NCI-H774 (cell line): ENCODE results near the gene DARS1.
A peak's percentile ranks its signal among the peaks of the same experiment; 100 is the strongest.

ENCODE experiments used
- DNase-seq: peaks from one replicate; lab custom pipeline; 2025; lab: John Stamatoyannopoulos, UW

Gene DARS1

GRCh38 chr2:135985018-135985825, at the start of gene DARS1:
TSS of gene DARS1 (minus strand) at chr2:135985626. CDS start at chr2:135985468, 158 bp downstream.
- DNase-seq, result peak; percentile 92

DNA sequence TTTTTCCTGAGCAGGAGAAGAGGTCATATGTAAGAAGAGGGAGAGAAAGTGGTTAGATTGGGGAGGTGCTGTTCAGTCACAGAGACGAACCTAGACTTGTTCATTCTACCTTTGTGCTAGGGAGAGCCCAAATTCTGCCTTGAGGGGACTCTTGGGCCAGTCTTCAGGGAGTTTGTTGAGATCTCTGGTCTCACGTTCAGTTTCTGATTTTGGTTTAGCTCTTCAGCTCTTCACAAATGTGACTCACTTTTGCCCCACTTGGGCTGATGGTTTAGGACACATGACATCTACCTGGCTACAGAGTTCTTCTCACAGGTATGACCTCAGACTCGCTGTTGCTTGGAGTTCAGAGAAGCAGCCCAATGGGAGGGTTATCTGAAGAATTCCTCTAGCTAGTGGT, 49.2 kb upstream of the DARS1 start:
- no peak for DNase-seq

GRCh38 chr2:136032817-136033535, 47.5 kb upstream of the DARS1 start:
- no peak for DNase-seq

DNA sequence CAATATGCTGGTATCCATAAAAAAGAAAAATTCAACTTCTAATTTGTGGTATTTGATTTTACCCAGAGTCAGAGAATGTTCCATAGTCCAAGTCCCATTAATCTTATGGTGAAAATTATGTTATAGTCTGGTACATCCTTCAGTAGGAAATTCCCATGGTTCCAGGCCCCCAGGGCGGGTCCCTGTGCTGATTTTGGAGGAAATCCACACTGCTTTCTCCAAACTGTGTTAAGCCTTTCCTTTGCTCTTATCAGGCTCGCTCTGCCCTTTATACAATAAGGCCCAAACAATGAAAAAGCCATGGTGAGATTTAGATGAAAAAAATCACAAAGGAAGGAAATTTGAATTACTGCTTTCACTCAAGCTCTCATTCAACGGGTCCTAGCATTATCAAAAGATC, 46.8 kb upstream of the DARS1 start:
- DNase-seq, result no peak

- DNase-seq, result no peak
These were observed 46.3 kb upstream of the DARS1 start for GRCh38 chr2:136031711-136032110.

DNA sequence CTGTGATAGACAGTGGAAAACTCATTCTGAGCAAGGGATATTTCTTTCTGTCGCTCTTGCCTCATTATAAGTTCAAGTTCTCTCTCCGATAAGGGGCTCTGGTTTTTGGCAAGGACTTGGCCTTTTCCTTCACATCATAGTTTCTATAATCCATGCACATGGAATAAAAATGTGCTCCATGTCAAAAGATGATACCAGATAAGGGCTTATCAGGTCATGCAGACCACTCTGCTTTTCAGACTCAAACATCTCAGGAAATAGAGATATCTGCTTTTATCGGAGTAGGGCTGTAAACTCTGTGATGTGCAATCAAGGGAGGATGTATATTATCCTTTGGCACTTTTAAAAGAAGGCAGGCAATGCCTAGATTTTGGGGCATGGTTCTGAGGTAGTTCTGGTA, 45.0 kb upstream of the DARS1 start:
- DNase-seq, result no peak

- DNase-seq, result no peak
These were observed 43.7 kb upstream of the DARS1 start for GRCh38 chr2:136029149-136029548.

DNA sequence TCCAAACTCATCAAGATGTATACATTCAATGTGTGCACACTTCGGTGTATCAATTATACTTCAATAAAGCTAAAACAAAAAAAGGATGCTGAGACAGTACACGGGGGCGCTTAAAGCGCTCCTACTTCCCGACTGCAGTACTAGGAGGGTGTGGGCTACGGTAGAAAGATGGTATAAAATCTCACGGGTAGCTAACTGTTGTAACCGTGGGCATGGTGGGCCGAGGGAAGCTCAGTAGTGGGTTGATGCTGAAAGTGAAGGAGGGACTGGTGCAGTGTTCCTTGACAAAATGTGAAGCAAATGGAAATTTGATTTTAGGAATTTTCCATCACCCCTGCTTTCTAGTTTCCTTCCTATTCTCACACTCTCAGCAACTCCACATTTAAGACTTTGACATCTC, 42.6 kb upstream of the DARS1 start:
- no peak for DNase-seq

DNA sequence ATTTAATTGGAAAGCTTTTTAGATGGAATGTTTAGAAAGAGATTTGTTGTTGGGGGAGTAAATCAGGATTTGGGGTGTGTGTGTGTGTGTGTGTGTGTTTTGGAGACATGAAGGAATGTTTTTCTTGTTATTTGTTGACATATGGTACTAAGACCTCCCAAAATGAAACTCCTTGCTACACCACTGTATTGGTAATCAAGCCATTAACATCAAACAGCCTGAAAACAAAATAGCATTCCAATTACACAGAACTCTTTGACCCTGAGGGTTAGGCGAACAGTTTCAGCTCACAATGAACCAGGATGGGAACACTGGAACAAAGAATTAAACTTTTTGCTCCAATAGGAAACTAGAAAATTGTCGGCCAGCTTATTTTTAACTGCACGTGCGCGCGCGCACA, 41.7 kb upstream of the DARS1 start:
- no peak for DNase-seq

- DNase-seq, result peak; percentile 83
These were observed 39.9 kb upstream of the DARS1 start for GRCh38 chr2:136025057-136025973.

- DNase-seq, result no peak
These were observed 39.2 kb upstream of the DARS1 start for GRCh38 chr2:136024616-136025015.

DNA sequence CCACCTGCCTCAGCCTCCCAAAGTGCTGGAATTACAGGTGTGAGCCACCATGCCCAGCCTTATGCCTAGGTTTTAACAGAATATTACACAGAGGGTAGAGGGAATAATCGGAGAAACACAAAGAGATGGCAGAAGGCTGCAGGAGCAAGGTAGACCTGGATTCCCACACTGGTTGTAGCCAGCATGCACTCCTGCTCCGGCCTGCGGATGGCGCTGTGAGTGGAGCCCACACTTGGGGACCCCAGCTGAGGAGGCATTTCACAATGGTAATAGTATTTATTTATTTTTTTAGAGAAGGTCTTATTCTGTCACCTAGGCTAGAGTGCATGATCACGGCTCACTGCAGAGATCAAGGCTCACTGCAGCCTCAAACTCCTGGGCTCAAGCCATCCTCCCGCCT, 38.8 kb upstream of the DARS1 start:
- DNase-seq, result no peak

GRCh38 chr2:136023416-136023815, 38.0 kb upstream of the DARS1 start:
- no peak for DNase-seq

DNA sequence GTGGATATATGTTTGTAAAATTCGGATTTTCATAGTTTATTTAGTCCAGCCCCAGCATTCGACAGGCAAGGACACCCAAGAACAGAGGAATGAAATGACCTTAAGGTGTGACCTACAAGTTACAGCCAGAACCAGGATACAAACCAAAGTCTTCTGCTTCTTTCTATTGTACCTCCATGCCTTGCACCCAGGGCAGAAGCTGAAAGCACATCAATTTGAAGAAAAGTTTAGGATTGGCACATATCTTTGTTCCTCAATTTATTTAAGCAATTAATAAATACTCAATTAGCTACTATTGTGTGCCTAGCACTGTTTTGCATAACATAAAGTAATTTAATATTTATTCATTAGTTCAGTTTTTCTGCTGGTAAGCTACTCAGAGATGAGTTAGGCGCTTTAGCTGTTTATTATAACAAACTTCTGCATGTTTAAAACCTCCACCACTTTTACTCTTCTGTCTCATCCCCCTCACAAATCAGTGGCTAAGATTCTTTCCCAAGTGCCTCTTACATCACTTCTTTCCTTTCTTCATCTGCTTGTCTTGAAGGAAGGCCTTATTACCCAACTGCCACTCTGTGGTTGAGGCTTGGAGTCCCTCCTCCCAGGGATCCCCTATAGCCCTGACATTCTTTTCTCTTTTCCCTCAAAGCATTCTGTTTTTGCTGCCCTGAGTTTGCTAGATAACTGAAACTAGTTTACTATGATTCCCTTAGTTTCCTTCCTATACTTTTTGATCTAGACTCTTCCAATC, 37.1 kb upstream of the DARS1 start:
- no peak for DNase-seq

GRCh38 chr2:136021976-136022375, 36.5 kb upstream of the DARS1 start:
- no peak for DNase-seq

DNA sequence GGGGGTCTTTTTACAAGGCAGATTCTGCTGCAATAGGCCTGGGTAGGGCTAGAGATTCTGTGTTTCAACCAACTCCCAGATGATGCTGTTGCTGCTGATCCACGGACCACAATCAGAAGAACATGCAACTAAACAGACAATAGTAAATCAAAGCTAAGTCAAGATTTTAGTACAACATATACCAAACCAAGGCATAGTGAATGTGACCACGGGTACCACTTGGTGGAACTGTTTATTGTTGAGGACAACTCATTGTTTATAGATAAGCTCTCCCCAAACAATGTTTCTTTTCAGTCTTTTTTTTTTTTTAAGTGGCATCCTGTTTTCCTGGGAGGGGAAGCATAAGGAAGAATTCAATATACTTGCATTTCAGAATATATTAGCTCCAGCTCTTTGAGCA, 36.0 kb upstream of the DARS1 start:
- DNase-seq, result no peak

DNA sequence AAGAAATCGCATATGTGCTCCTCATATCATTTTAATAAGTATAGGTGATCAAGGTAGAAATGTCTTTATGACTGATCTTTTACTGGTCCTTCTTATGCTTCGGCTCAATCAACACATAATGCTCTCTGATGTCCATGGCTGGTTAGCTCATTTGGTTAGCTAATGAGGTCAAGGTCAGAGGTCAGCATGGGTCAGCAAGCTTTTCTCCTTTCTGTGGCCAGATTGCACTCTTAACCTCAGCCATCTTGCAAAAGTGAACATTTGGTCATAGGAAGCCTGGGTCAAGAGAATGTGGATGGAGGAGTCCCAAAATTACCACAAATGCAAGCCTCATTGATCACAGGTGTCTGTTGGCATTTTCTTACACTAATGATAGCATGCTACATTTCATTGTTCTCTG, 35.4 kb upstream of the DARS1 start:
- no peak for DNase-seq

GRCh38 chr2:136019825-136020224, 34.4 kb upstream of the DARS1 start:
- DNase-seq, result no peak

DNA sequence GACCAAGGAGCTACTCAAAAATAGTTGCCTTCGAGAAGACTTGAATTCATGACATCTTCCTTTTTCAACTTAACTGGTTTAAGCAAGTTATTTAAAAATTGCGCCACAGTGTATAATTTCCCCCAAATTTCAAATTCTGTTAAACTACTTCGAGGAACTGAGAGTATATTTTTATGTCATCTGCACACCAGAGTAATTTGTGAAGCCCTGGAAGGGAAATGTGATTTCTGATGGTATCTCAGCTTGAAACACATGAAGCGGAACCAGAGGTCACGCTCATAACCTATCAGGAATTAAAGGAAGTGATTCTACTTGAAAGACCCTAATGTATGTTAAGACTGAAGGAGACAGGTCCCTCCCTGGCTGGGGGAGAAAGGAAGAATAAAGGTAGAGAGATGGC, 33.9 kb upstream of the DARS1 start:
- DNase-seq, result no peak

- no peak for DNase-seq
These were observed 32.4 kb upstream of the DARS1 start for GRCh38 chr2:136017786-136018185.

GRCh38 chr2:136016836-136017235, 31.4 kb upstream of the DARS1 start:
- DNase-seq, result no peak

- DNase-seq, result no peak
These were observed 31.0 kb upstream of the DARS1 start for GRCh38 chr2:136016427-136016826.
